HG02623 (cell line): ENCODE data around the gene HSDL1.

Experiments used
- ATAC-seq: cut with Tn5 transposase; IDR thresholded peaks from one replicate; pipeline ENCODE4 v1.9.1; 2021; ENCODE audit warnings: moderate library complexity; ENCODE audit not compliant: unreplicated experiment

The HSDL1 gene

GRCh38 chr16:84110527-84110926 is 34.5 kb downstream of the HSDL1 start:
- ATAC-seq: no peak

GRCh38 chr16:84109598-84110335 is 35.2 kb downstream of the HSDL1 start:
- ATAC-seq: no peak

GRCh38 chr16:84107921-84108320 is 37.1 kb downstream of the HSDL1 start:
- no peak for ATAC-seq

GRCh38 chr16:84105948-84106740 is 38.8 kb downstream of the HSDL1 start:
- no peak for ATAC-seq

GRCh38 chr16:84105301-84105815 is 39.6 kb downstream of the HSDL1 start:
- no peak for ATAC-seq

- ATAC-seq: no peak
Measured at GRCh38 chr16:84104231-84104630, 40.7 kb downstream of the HSDL1 start.

- ATAC-seq: no peak
Measured at GRCh38 chr16:84103678-84104077, 41.3 kb downstream of the HSDL1 start.

GRCh38 chr16:84098939-84099338 is 46.0 kb downstream of the HSDL1 start:
- ATAC-seq: no peak

- ATAC-seq: no peak
Measured at GRCh38 chr16:84096447-84097005, 48.5 kb downstream of the HSDL1 start.

GRCh38 chr16:84095466-84095865 is 49.5 kb downstream of the HSDL1 start:
- no peak for ATAC-seq

GRCh38 chr16:84093879-84094270 is 51.1 kb downstream of the HSDL1 start:
- no peak for ATAC-seq

GRCh38 chr16:84093120-84093878 is 51.7 kb downstream of the HSDL1 start:
- no peak for ATAC-seq

GRCh38 chr16:84091460-84091859 is 53.5 kb downstream of the HSDL1 start:
- ATAC-seq: no peak

- ATAC-seq: no peak
Measured at GRCh38 chr16:84090211-84090610, 54.8 kb downstream of the HSDL1 start.

GRCh38 chr16:84088695-84089395 is 56.1 kb downstream of the HSDL1 start:
- ATAC-seq: peak; percentile 75

- no peak for ATAC-seq
Measured at GRCh38 chr16:84087466-84088151, 57.4 kb downstream of the HSDL1 start.

GRCh38 chr16:84087001-84087400 is 58.0 kb downstream of the HSDL1 start:
- no peak for ATAC-seq

GRCh38 chr16:84086341-84086740 is 58.6 kb downstream of the HSDL1 start:
- ATAC-seq: no peak

GRCh38 chr16:84085773-84086172 is 59.2 kb downstream of the HSDL1 start:
- ATAC-seq: no peak

GRCh38 chr16:84085271-84085667 is 59.7 kb downstream of the HSDL1 start:
- no peak for ATAC-seq
